ENCODE measurements around the gene AP5S1.

DNA sequence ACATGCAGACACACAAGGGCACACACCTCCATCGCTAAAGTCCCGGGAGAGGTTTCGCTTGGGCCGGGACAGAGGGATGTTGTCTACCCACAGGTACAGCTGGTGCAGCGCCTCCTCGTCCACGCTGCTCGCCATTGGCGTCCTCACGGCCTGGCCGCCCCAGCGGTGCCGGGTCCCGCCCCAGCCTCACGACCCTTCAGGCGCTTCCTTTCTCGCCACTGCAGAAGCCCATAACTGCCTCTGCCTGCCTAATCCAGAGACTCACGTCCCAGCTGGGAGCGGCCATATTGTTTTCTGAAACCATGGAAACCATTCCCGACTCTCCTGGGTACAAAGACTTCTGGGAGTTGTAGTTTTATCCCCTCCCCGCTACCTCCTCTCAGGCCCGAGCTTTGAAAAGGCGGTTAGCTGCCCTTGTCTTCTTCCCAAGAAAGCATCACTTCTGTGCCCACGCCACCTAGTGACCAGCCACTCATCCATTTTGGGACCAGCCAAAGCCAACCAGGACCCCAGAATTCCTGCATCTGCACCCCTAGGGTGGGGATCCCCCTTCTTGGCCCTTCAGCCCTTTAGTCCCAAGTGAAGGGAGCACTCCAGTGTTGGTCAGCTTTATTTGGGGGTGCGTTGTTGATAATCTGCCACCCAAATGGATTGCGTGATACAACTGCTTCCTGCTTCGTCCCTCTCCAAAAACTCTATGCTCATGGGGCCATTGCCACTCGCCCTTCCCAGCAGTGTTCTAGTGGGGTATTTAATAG is 39.0 kb upstream of the AP5S1 start, which contains the start of gene SPEF1:
- TF ChIP-seq POLR2A (IDR thresholded peaks at IDR 0.05), result no peak
- TF ChIP-seq, protein P1, sequence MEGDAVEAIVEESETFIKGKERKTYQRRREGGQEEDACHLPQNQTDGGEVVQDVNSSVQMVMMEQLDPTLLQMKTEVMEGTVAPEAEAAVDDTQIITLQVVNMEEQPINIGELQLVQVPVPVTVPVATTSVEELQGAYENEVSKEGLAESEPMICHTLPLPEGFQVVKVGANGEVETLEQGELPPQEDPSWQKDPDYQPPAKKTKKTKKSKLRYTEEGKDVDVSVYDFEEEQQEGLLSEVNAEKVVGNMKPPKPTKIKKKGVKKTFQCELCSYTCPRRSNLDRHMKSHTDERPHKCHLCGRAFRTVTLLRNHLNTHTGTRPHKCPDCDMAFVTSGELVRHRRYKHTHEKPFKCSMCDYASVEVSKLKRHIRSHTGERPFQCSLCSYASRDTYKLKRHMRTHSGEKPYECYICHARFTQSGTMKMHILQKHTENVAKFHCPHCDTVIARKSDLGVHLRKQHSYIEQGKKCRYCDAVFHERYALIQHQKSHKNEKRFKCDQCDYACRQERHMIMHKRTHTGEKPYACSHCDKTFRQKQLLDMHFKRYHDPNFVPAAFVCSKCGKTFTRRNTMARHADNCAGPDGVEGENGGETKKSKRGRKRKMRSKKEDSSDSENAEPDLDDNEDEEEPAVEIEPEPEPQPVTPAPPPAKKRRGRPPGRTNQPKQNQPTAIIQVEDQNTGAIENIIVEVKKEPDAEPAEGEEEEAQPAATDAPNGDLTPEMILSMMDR (IDR thresholded peaks at IDR 0.05), result peak in 5 of 7 experiments; percentile 12 to 46 (median 36)

Data from body of pancreas (tissue), 4 donors.